CD4-positive, alpha-beta T cell (primary cell): ENCODE data around the gene AFF3. TPM values are rescaled to one million over a fixed set of nuclear protein-coding genes. Genes with fewer than 3 reads are reported as not detected.

Experiments
- ATAC-seq: fragments of 200-7000 bp; cut with Tn5 transposase; one replicate; pipeline ENCODE4 v1.10.0; 2022; ENCODE audit warnings: mild to moderate bottlenecking; ENCODE audit not compliant: poor library complexity
- CTCF ChIA-PET: fragments of 350-600 bp; sonication (Branson Sonifier 250); formaldehyde crosslinking; loops from one replicate; lab custom pipeline; 2021; ENCODE audit warnings: antibody characterized with exemption, inconsistent platforms; lab: Charles Lee
- POLR2A ChIA-PET: fragments of 350-600 bp; sonication (Branson Sonifier 250); formaldehyde crosslinking; loops from one replicate; lab custom pipeline; 2021; ENCODE audit warnings: antibody characterized with exemption, inconsistent platforms; lab: Charles Lee
- DNase-seq, 14 experiments: peaks; one replicate each; pipeline ENCODE4 v3.0.0-alpha.2; 2013 to 2020; ENCODE audit warnings: mixed read lengths in 2 of 14
- H3K27ac ChIP-seq, 2 donors: one replicate each; pipeline versions ENCODE4 v1.5.1 to v1.7.0; 2013; ENCODE audit warnings: low read length in 2 of 2, low read depth in 1 of 2, mild to moderate bottlenecking in 1 of 2
- H3K27me3 ChIP-seq, 2 experiments: 1 replicate in 1 of 2; 2 replicates in 1 of 2; pipeline versions ENCODE4 v1.6.1 to v1.7.0; 2013; ENCODE audit warnings: low read length in 2 of 2, control low read depth in 1 of 2, mild to moderate bottlenecking in 1 of 2, moderate library complexity in 1 of 2; ENCODE audit not compliant: insufficient read depth in 2 of 2, control insufficient read depth in 1 of 2
- H3K36me3 ChIP-seq: one replicate; pipeline ENCODE4 v1.6.1; 2013; ENCODE audit warnings: low read length, control low read depth; ENCODE audit not compliant: insufficient read depth
- H3K4me1 ChIP-seq: one replicate; pipeline ENCODE4 v1.6.1; 2013; ENCODE audit warnings: low read length, control low read depth; ENCODE audit not compliant: insufficient read depth
- H3K4me3 ChIP-seq: one replicate; pipeline ENCODE4 v1.5.1; 2013; ENCODE audit warnings: mild to moderate bottlenecking, low read length, moderate library complexity
- H3K9me3 ChIP-seq, 2 experiments: 1 replicate in 1 of 2; 2 replicates in 1 of 2; pipeline versions ENCODE4 v1.6.1 to v1.7.0; 2013; ENCODE audit warnings: low read length in 2 of 2, mild to moderate bottlenecking in 2 of 2, control low read depth in 1 of 2, moderate library complexity in 1 of 2; ENCODE audit not compliant: control insufficient read depth in 1 of 2, insufficient read depth in 1 of 2
- H3K27ac Mint-ChIP-seq: one replicate; pipeline ENCODE4 v1.8.0; 2020; ENCODE audit warnings: mixed read lengths
- H3K27me3 Mint-ChIP-seq: one replicate; pipeline ENCODE4 v1.8.0; 2021; ENCODE audit warnings: mixed read lengths
- H3K36me3 Mint-ChIP-seq: one replicate; pipeline ENCODE4 v1.8.0; 2021; ENCODE audit warnings: low read depth, mixed read lengths
- H3K4me1 Mint-ChIP-seq: one replicate; pipeline ENCODE4 v1.8.0; 2021; ENCODE audit warnings: low read depth, mixed read lengths
- H3K4me3 Mint-ChIP-seq: one replicate; pipeline ENCODE4 v1.8.0; 2020; ENCODE audit warnings: mild to moderate bottlenecking, mixed read lengths
- H3K9me3 Mint-ChIP-seq: one replicate; pipeline ENCODE4 v1.8.0; 2020; ENCODE audit warnings: mixed read lengths
- intact Hi-C, 2 experiments: fragments of 100-400 bp; cut with DNase I in 1 of 2; cut with micrococcal nuclease in 1 of 2; formaldehyde crosslinking; loops; one replicate each; pipeline versions ENCODE4 v1.15.1 to v1.9.0; 2023 to 2025; cut with DNase I, micrococcal nuclease
- total RNA-seq, 174 experiments: library from RNA in 2 of 174; stranded (reverse) in 2 of 174; gene quantifications; one replicate each; pipeline ENCODE4 v1.2.3 and lab custom pipeline; 2021 to 2026
- TF ChIP-seq, protein P1 (sequence below): fragments of 200-600 bp; IDR thresholded peaks from one replicate; pipeline ENCODE4 v1.8.0; 2022; ENCODE audit warnings: antibody characterized with exemption, mild to moderate bottlenecking

The AFF3 gene
- total RNA-seq, 2 experiments from 2014 or later, result 15.4 to 15.7 TPM

DNA sequence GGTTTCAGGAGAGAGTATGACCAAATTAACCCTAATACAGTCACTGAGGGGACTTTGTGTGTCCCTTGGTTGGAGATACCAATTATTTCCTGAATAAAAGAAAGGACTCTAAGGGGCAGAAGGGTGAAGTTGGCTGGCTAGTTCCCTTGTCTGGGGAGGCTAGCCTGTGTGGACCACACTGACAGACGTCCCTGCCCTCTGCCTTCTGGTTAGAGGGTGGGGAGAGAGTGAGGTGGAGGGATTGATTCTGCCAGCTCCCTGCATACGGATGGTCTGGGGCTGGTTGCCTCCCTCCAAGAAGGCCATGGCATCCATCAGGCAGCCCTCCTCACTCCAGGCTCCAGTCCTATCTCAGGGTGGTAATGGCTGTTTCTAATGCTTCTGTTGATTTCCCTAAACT is 37.4 kb upstream of the AFF3 start:
- no peaks in the 10 kb centered on the region for H3K9me3 ChIP-seq
- intact Hi-C loops, result no loop called here
- Mint-ChIP-seq H3K4me3 (no peak overlapping the region), H3K27ac (no peak overlapping the region), H3K27me3 (no peaks in the 10 kb centered on the region), H3K36me3 (no peaks in the 10 kb centered on the region), H3K4me1 (no peaks in the 10 kb centered on the region), H3K9me3 (no peaks in the 10 kb centered on the region)
- H3K27ac ChIP-seq, result no peak overlapping the region
- ChIA-PET POLR2A (no interaction called here), CTCF (interaction anchor here (0.7 kb wide), 1 partner anchor 297 kb away, joined by 5 read pairs; no protein-coding TSS in a partner anchor)
- DNase-seq, result no peak
- no peak overlapping the region for H3K4me3 ChIP-seq
- H3K4me1 ChIP-seq, result no peaks in the 10 kb centered on the region
- H3K27me3 ChIP-seq, result no peaks in the 10 kb centered on the region
- TF ChIP-seq, protein P1, sequence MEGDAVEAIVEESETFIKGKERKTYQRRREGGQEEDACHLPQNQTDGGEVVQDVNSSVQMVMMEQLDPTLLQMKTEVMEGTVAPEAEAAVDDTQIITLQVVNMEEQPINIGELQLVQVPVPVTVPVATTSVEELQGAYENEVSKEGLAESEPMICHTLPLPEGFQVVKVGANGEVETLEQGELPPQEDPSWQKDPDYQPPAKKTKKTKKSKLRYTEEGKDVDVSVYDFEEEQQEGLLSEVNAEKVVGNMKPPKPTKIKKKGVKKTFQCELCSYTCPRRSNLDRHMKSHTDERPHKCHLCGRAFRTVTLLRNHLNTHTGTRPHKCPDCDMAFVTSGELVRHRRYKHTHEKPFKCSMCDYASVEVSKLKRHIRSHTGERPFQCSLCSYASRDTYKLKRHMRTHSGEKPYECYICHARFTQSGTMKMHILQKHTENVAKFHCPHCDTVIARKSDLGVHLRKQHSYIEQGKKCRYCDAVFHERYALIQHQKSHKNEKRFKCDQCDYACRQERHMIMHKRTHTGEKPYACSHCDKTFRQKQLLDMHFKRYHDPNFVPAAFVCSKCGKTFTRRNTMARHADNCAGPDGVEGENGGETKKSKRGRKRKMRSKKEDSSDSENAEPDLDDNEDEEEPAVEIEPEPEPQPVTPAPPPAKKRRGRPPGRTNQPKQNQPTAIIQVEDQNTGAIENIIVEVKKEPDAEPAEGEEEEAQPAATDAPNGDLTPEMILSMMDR, result no peak
- no peak for ATAC-seq
- no peaks in the 10 kb centered on the region for H3K36me3 ChIP-seq

GRCh38 chr2:100178864-100179263 is 36.5 kb upstream of the AFF3 start:
- H3K4me1 Mint-ChIP-seq, result no peaks in the 10 kb centered on the region
- intact Hi-C loops, result no loop called here
- CTCF ChIA-PET, result no interaction called here
- H3K27me3 Mint-ChIP-seq, result no peaks in the 10 kb centered on the region
- H3K36me3 Mint-ChIP-seq, result no peaks in the 10 kb centered on the region
- Histone ChIP-seq H3K4me3 (no peak overlapping the region), H3K27me3 (no peaks in the 10 kb centered on the region), H3K36me3 (no peaks in the 10 kb centered on the region), H3K27ac (no peak overlapping the region), H3K9me3 (no peaks in the 10 kb centered on the region), H3K4me1 (no peaks in the 10 kb centered on the region)
- H3K4me3 Mint-ChIP-seq, result no peak overlapping the region
- ATAC-seq (no peak), DNase-seq (no peak)
- H3K27ac Mint-ChIP-seq, result no peak overlapping the region
- TF ChIP-seq, protein P1, result no peak
- H3K9me3 Mint-ChIP-seq, result no peaks in the 10 kb centered on the region
- POLR2A ChIA-PET, result no interaction called here

DNA sequence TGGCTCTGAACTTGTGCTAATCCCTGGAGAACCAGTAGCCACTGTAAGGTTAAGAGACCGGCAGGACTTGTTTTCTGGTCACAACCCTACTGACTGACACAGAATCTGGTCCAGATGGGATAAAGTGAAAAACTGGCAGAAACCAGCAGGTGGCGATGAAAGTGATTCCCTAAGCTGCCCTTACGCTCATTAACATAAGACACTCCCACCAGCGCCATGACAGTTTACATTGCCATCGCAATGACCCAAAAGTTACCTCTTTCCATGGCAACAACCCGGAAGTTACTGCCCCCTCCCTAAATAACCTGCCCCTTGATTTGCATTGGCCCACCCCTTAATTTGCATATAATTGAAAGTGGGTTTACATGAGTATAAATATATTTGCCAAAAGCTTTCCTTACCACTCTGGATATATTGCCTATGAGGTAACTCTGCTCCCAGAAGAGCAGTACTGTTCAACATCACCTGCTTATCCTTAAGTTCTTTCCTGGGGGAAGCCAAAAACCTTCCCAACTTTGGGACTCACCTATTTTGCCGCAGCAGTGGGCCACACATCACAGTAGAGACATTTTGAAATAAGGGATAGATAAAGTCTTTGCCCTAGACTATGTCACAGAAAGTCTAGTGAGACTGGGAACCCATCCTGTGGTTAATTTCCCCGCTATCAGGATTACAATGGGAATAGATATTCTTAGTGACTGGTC is 35.8 kb upstream of the AFF3 start:
- Mint-ChIP-seq H3K4me3 (no peak overlapping the region), H3K27ac (no peak overlapping the region), H3K36me3 (no peaks in the 10 kb centered on the region), H3K4me1 (no peaks in the 10 kb centered on the region), H3K9me3 (no peaks in the 10 kb centered on the region), H3K27me3 (no peaks in the 10 kb centered on the region)
- intact Hi-C loops, result no loop called here
- POLR2A ChIA-PET, result no interaction called here
- TF ChIP-seq, protein P1, result no peak
- CTCF ChIA-PET, result no interaction called here
- Histone ChIP-seq H3K4me1 (no peaks in the 10 kb centered on the region), H3K36me3 (no peaks in the 10 kb centered on the region), H3K4me3 (no peak overlapping the region), H3K9me3 (no peaks in the 10 kb centered on the region), H3K27me3 (no peaks in the 10 kb centered on the region), H3K27ac (no peak overlapping the region)
- DNase-seq (peak in 3 of 14 experiments; percentile 25 to 54 (median 49)), ATAC-seq (no peak)
